Measurements from ENCODE around the gene SCYGR7.
"Not testable (repeated sequence)": the region's sequence is repeated elsewhere in the genome, so short reads cannot be mapped to it uniquely, and the experiment has no call there.

Gene SCYGR7

GRCh38 chr2:227719641-227720040, 8.5 kb upstream of the SCYGR7 start:
- H3K36me3 ChIP-seq (ENCODE audit: low read length): no peaks in the 10 kb centered on the region
- H3K9ac ChIP-seq (ENCODE audit: low read length): no peak overlapping the region
- H2AFZ ChIP-seq (ENCODE audit: low read depth, low read length, severe bottlenecking): no peak overlapping the region
- H3K4me3 ChIP-seq (ENCODE audit: insufficient read depth, low read length, poor library complexity, severe bottlenecking): no peak overlapping the region
- no peaks in the 10 kb centered on the region for H3F3A ChIP-seq (ENCODE audit: insufficient read depth)
- no peak overlapping the region for H3K4me2 ChIP-seq (ENCODE audit: low read depth, low read length, poor library complexity, severe bottlenecking)
- H3K9me3 ChIP-seq (ENCODE audit: insufficient read depth, low read length): no peaks in the 10 kb centered on the region
- no peaks in the 10 kb centered on the region for H3K79me2 ChIP-seq (ENCODE audit: insufficient read depth, low read length)
- H3K27ac ChIP-seq (ENCODE audit: low read depth, low read length): no peak overlapping the region
- no peaks in the 10 kb centered on the region for H4K20me1 ChIP-seq (ENCODE audit: low read depth, low read length)
- H3K9me2 ChIP-seq (replicated peaks; ENCODE audit: insufficient read depth, low read length): no peaks in the 10 kb centered on the region
- no peaks in the 10 kb centered on the region for H3K27me3 ChIP-seq (ENCODE audit: low read length)
- TF ChIP-seq, protein P1, sequence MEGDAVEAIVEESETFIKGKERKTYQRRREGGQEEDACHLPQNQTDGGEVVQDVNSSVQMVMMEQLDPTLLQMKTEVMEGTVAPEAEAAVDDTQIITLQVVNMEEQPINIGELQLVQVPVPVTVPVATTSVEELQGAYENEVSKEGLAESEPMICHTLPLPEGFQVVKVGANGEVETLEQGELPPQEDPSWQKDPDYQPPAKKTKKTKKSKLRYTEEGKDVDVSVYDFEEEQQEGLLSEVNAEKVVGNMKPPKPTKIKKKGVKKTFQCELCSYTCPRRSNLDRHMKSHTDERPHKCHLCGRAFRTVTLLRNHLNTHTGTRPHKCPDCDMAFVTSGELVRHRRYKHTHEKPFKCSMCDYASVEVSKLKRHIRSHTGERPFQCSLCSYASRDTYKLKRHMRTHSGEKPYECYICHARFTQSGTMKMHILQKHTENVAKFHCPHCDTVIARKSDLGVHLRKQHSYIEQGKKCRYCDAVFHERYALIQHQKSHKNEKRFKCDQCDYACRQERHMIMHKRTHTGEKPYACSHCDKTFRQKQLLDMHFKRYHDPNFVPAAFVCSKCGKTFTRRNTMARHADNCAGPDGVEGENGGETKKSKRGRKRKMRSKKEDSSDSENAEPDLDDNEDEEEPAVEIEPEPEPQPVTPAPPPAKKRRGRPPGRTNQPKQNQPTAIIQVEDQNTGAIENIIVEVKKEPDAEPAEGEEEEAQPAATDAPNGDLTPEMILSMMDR (IDR thresholded peaks at IDR 0.05; ENCODE audit: insufficient read depth, low read length, poor library complexity, severe bottlenecking): no peak
- TF ChIP-seq EZH2phosphoT487 (conservative IDR thresholded peaks at IDR 0.05; ENCODE audit: low read length): no peak

DNA sequence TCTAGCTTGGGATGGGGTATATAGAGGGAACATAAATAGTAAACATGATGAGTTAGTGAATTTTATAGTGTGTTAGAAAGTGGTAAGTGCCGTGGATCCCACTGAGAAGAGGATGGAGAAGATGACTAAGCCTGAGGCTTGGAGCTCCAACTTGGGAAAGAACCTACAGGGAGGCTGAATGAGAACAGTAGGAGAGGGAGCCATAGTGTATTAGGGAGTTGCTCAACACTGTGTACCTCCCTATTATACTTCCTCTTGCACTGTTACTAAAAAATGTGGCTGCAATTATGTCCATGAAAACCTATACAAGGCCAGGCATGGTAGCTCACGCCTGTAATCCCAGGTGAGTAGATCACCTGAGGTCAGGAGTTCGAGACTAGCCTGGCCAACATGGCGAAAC, 7.5 kb upstream of the SCYGR7 start:
- no peak overlapping the region for H2AFZ ChIP-seq (ENCODE audit: low read depth, low read length, severe bottlenecking)
- no peaks in the 10 kb centered on the region for H3K9me2 ChIP-seq (replicated peaks; ENCODE audit: insufficient read depth, low read length)
- no peaks in the 10 kb centered on the region for H3F3A ChIP-seq (ENCODE audit: insufficient read depth)
- H3K9me3 ChIP-seq (ENCODE audit: insufficient read depth, low read length): no peaks in the 10 kb centered on the region
- H3K27ac ChIP-seq (ENCODE audit: low read depth, low read length): no peak overlapping the region
- H3K36me3 ChIP-seq (ENCODE audit: low read length): no peaks in the 10 kb centered on the region
- H4K20me1 ChIP-seq (ENCODE audit: low read depth, low read length): no peaks in the 10 kb centered on the region
- TF ChIP-seq, protein P1 (IDR thresholded peaks at IDR 0.05; ENCODE audit: insufficient read depth, low read length, poor library complexity, severe bottlenecking): no peak
- TF ChIP-seq EZH2phosphoT487 (conservative IDR thresholded peaks at IDR 0.05; ENCODE audit: low read length): no peak
- no peak overlapping the region for H3K4me3 ChIP-seq (ENCODE audit: insufficient read depth, low read length, poor library complexity, severe bottlenecking)
- no peak overlapping the region for H3K9ac ChIP-seq (ENCODE audit: low read length)
- H3K4me2 ChIP-seq (ENCODE audit: low read depth, low read length, poor library complexity, severe bottlenecking): no peak overlapping the region
- H3K79me2 ChIP-seq (ENCODE audit: insufficient read depth, low read length): no peaks in the 10 kb centered on the region
- no peaks in the 10 kb centered on the region for H3K27me3 ChIP-seq (ENCODE audit: low read length)

DNA sequence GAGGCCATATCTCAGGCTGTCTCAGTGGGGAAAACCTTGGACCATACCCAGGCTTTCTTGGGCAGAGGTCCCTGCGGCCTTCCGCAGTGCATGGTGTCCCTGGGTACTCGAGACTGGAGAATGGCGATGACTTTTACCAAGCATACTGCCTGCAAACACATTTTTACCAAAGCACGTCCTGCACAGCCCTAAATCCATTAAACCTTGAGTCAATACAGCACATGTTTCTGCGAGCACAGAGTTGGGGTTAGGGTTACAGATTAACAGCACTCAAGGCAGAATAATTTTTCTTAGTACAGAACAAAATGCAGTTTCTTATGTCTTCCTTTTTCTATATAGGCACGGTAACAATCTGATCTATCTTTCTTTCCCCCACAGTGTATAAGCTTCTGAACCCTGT, 5.3 kb upstream of the SCYGR7 start:
- H3K27ac ChIP-seq (ENCODE audit: low read depth, low read length); H3K4me2 ChIP-seq (ENCODE audit: low read depth, low read length, poor library complexity, severe bottlenecking); H3F3A ChIP-seq (ENCODE audit: insufficient read depth); H4K20me1 ChIP-seq (ENCODE audit: low read depth, low read length); H3K4me3 ChIP-seq (ENCODE audit: insufficient read depth, low read length, poor library complexity, severe bottlenecking); H3K79me2 ChIP-seq (ENCODE audit: insufficient read depth, low read length); H3K27me3 ChIP-seq (ENCODE audit: low read length); H3K9me2 ChIP-seq (replicated peaks; ENCODE audit: insufficient read depth, low read length); H3K9ac ChIP-seq (ENCODE audit: low read length); H2AFZ ChIP-seq (ENCODE audit: low read depth, low read length, severe bottlenecking); H3K36me3 ChIP-seq (ENCODE audit: low read length); H3K9me3 ChIP-seq (ENCODE audit: insufficient read depth, low read length): not testable (repeated sequence)

DNA sequence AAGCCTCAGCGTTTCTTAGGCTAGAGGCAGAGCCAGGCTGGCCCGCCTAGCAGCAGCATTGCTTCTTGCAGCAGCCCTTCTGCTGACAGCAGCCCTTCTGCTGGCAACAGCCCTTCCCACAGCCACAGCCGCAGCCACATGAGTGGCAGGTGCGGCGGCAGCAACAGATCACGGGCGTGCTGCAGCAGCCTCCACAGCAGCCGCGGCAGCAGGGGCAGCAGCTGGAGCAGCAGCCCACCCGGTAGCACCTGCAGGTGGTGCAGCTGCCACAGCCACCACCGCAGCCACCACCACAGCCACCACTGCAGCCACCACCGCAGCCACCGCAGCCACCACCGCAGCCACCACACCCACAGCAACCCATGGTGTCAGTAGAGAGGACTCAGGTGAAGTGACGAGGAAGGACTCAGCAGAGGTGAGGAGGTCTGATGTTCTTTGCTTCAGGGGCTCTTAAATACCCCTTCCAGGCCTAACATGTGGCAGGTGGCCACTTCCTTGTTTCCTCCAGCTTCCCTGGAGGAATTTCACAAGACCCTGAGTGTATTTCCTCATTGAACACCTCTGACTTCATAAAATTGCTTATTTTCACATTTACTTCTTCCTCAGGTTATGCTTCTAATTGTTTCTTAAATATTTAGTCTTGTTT, 3.6 kb upstream of the SCYGR7 start, which contains the start of gene SCYGR6:
TSS of gene SCYGR6 (minus strand) at position 364 of the 646 bp plus-strand sequence. CDS start at position 364, 0 bp downstream.
- Histone ChIP-seq H3K79me2 (ENCODE audit: insufficient read depth, low read length) (no peaks in the 10 kb centered on the region), H3K27ac (ENCODE audit: low read depth, low read length) (no peak within 1 kb of the TSS), H3F3A (ENCODE audit: insufficient read depth) (no peaks in the 10 kb centered on the region), H3K36me3 (ENCODE audit: low read length) (no peaks in the 10 kb centered on the region), H4K20me1 (ENCODE audit: low read depth, low read length) (no peaks in the 10 kb centered on the region), H2AFZ (ENCODE audit: low read depth, low read length, severe bottlenecking) (no peak within 1 kb of the TSS), H3K27me3 (ENCODE audit: low read length) (no peaks in the 10 kb centered on the region), H3K4me2 (ENCODE audit: low read depth, low read length, poor library complexity, severe bottlenecking) (no peak within 1 kb of the TSS), H3K9me3 (ENCODE audit: insufficient read depth, low read length) (no peaks in the 10 kb centered on the region), H3K9me2 (replicated peaks; ENCODE audit: insufficient read depth, low read length) (no peaks in the 10 kb centered on the region), H3K4me3 (ENCODE audit: insufficient read depth, low read length, poor library complexity, severe bottlenecking) (no peak within 1 kb of the TSS), H3K9ac (ENCODE audit: low read length) (no peak within 1 kb of the TSS)
- TF ChIP-seq, protein P1 (IDR thresholded peaks at IDR 0.05; ENCODE audit: insufficient read depth, low read length, poor library complexity, severe bottlenecking): no peak
- no peak for TF ChIP-seq EZH2phosphoT487 (conservative IDR thresholded peaks at IDR 0.05; ENCODE audit: low read length)

Data from SU-DHL-6 (cell line).